Kidney (tissue), 14 donors: Measurements from ENCODE around the gene NLRP7. TPM values are rescaled to one million over a fixed set of nuclear protein-coding genes. Genes with fewer than 3 reads are reported as not detected.

Experiments used
- DNase-seq, 5 donors: peaks; one replicate each; pipeline ENCODE4 v3.0.0-alpha.2; 2013 to 2020
- FAIRE-seq: peaks from 2 replicates; lab custom pipeline; 2012; peaks lifted over from hg19 to GRCh38; lab: Jason Lieb, UNC
- H3K27ac ChIP-seq, 2 donors: one replicate each; pipeline ENCODE4 v1.7.0; 2013; ENCODE audit warnings: low read depth in 2 of 2, low read length in 2 of 2, inconsistent platforms in 1 of 2
- H3K27me3 ChIP-seq: one replicate; pipeline ENCODE4 v1.7.1; 2013; ENCODE audit warnings: low read length, inconsistent platforms; ENCODE audit not compliant: control insufficient read depth, insufficient read depth
- H3K36me3 ChIP-seq, 3 donors: one replicate each; pipeline versions ENCODE4 v1.7.0 to v1.7.1; 2013; ENCODE audit warnings: low read length in 3 of 3, control low read depth in 1 of 3, inconsistent platforms in 1 of 3; ENCODE audit not compliant: insufficient read depth in 3 of 3, control insufficient read depth in 2 of 3
- H3K4me1 ChIP-seq, 3 donors: one replicate each; pipeline versions ENCODE4 v1.7.0 to v1.7.1; 2013; ENCODE audit warnings: low read length in 3 of 3, inconsistent platforms in 1 of 3, low read depth in 1 of 3; ENCODE audit not compliant: control insufficient read depth in 2 of 3, insufficient read depth in 2 of 3
- H3K4me3 ChIP-seq, 3 donors: one replicate each; pipeline versions ENCODE4 v1.7.0 to v1.8.1; 2013; ENCODE audit warnings: low read length in 3 of 3, control low read depth in 1 of 3, inconsistent platforms in 1 of 3
- H3K9ac ChIP-seq, 3 donors: one replicate each; pipeline versions ENCODE4 v1.7.0 to v1.7.1; 2013; ENCODE audit warnings: low read length in 3 of 3, control low read depth in 1 of 3, inconsistent platforms in 1 of 3
- H3K9me3 ChIP-seq, 3 donors: one replicate each; pipeline versions ENCODE4 v1.7.0 to v1.7.1; 2013; ENCODE audit warnings: low read length in 3 of 3, control low read depth in 1 of 3, inconsistent platforms in 1 of 3; ENCODE audit not compliant: control insufficient read depth in 2 of 3, insufficient read depth in 1 of 3
- intact Hi-C: fragments of 100-400 bp; cut with DNase I; formaldehyde crosslinking; loops from one replicate; pipeline ENCODE4 v1.11.1; 2022
- polyA plus RNA-seq: library from polyadenylated mRNA; stranded (reverse); fragments of 350-450 nt; fragmentation: Illumina TruSeq; extraction: RNeasy Lipid Tissue Mini Kit (QIAGEN cat#74804); gene quantifications from one replicate; pipeline ENCODE4 v1.2.3, GENCODE V29; 2014; ENCODE audit warnings: low read depth, low replicate concordance; ENCODE audit not compliant: insufficient read depth
- total RNA-seq: library from RNA; stranded (reverse); fragmentation: NEBNext Ultra II Directional; extraction: Animal tissue kit (Norgen Biotek cat#: 25700); gene quantifications from one replicate; pipeline ENCODE4 v1.2.1, GENCODE V29; 2021
- TF ChIP-seq, protein P1 (sequence below): IDR thresholded peaks from 3 replicates; pipeline ENCODE4 v1.5.1; 2012; ENCODE audit warnings: mild to moderate bottlenecking, moderate library complexity, borderline replicate concordance; ENCODE audit not compliant: insufficient read depth; ENCODE audit errors: extremely low read depth
- donor health status: control.
- donor health status: control.
- donor health status: control.
- donor health status: control.
- donor health status: control.
- donor health status: DM: yes; HTN: yes; CAD: no.
- donor health status: Normal renal cell carcinoma (clear cell type).

NLRP7 gene
- total and polyA plus RNA-seq, 2 donors from 2014 or later = 0.16 TPM; not detected in 1

DNA sequence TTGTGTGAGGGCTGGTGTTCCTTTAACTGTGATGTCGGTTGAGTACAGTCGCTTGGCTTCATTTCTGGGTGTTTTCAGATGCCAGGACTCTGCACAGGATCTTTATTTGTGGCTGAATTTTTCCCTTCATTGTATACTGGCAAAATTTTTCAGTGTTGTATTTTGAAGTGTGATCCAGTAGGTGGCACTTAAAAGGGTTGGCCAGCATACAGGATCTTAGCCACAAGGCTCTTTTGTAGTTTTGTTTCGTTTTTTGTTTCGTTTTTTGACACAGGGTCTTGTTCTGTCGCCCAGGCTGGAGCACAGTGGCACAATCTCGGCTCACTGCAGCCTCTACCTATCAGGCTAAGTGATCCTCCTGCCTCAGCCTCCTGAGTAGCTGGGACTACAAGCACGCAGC is 64.6 kb downstream of the NLRP7 start:
- DNase-seq (no peak), FAIRE-seq (no peak)
- Histone ChIP-seq H3K4me3 (no peak overlapping the region), H3K36me3 (no peaks in the 10 kb centered on the region), H3K9me3 (no peaks in the 10 kb centered on the region), H3K4me1 (no peaks in the 10 kb centered on the region), H3K27me3 (no peaks in the 10 kb centered on the region), H3K27ac (no peak overlapping the region), H3K9ac (no peak overlapping the region)
- TF ChIP-seq, protein P1, sequence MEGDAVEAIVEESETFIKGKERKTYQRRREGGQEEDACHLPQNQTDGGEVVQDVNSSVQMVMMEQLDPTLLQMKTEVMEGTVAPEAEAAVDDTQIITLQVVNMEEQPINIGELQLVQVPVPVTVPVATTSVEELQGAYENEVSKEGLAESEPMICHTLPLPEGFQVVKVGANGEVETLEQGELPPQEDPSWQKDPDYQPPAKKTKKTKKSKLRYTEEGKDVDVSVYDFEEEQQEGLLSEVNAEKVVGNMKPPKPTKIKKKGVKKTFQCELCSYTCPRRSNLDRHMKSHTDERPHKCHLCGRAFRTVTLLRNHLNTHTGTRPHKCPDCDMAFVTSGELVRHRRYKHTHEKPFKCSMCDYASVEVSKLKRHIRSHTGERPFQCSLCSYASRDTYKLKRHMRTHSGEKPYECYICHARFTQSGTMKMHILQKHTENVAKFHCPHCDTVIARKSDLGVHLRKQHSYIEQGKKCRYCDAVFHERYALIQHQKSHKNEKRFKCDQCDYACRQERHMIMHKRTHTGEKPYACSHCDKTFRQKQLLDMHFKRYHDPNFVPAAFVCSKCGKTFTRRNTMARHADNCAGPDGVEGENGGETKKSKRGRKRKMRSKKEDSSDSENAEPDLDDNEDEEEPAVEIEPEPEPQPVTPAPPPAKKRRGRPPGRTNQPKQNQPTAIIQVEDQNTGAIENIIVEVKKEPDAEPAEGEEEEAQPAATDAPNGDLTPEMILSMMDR = no peak
- intact Hi-C loops = no loop called here

DNA sequence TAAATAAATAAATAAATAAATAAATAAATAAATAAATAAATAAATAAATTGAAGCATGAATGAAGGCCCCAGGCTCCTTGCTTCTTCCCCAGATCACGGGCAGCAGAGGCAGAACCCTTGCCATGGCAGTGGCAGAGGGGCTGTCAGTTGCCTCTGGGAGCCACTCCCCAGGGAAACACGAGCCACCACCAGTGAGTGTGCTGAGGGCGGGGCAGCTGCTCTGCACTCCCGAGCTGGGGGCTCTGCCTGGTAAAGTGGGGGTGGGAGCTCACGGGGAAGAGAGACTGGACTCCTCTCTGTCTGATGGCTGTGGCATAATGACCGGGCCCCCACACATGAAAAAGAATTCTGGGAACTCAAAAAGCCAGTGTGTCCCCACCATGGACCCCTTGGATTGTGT is 65.4 kb downstream of the NLRP7 start:
- intact Hi-C loops = no loop called here

DNA sequence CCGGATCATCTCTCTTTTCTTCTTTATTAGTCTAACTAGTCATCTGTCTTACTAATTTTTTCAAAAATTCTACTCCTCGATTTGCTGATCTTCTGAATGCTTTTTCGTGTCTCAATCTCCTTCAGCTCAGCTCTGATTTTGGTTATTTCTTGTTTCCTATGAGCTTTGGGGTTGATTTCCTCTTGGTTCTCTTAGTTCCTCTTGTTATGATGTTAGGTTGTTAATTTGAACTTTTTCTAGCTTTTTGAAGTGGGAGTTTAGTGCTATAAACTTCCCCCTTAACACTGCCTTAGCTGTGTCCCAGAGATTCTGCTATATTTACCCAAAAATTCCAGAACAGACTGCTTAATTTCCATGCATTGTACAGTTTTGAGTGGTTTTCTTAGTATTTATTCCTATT is 69.9 kb downstream of the NLRP7 start:
- H3K36me3 ChIP-seq = no peaks in the 10 kb centered on the region
- no peak for DNase-seq
- no peaks in the 10 kb centered on the region for H3K9me3 ChIP-seq
- no peaks in the 10 kb centered on the region for H3K4me1 ChIP-seq
- FAIRE-seq = no peak
- H3K4me3 ChIP-seq = no peak overlapping the region
- no peaks in the 10 kb centered on the region for H3K27me3 ChIP-seq
- no peak overlapping the region for H3K9ac ChIP-seq
- H3K27ac ChIP-seq = no peak overlapping the region
- intact Hi-C loops = no loop called here
- TF ChIP-seq, protein P1 = no peak

More for the DNA sequence above, 65.4 kb downstream of the NLRP7 start:
- Histone ChIP-seq H3K27ac (no peak overlapping the region), H3K27me3 (no peaks in the 10 kb centered on the region), H3K9ac (no peak overlapping the region), H3K9me3 (no peaks in the 10 kb centered on the region), H3K36me3 (no peaks in the 10 kb centered on the region), H3K4me1 (no peaks in the 10 kb centered on the region), H3K4me3 (no peak overlapping the region)
- TF ChIP-seq, protein P1 = no peak
- FAIRE-seq (no peak), DNase-seq (no peak)

DNA sequence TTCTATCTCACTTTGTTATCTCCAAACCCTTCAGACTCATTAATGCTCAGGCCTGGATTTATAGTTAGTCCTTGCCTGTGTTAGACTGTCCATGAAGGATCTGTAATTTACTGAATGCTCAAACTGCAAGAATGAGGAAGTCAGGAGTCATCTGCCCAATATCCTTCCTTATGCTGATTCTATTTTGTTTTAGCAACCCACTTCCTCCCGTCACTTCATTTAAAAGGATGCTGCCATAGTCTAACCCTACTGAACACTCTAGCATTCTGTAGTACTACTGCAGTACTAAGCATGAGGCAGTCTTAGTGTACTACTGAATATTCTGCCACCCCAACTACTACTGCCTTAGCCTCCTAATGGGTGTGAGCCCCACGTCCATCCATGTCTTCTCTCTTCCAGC is 71.8 kb downstream of the NLRP7 start:
- no peaks in the 10 kb centered on the region for H3K36me3 ChIP-seq
- FAIRE-seq (no peak), DNase-seq (no peak)
- H3K9ac ChIP-seq = no peak overlapping the region
- H3K4me1 ChIP-seq = no peaks in the 10 kb centered on the region
- intact Hi-C loops = no loop called here
- TF ChIP-seq, protein P1 = no peak
- H3K27me3 ChIP-seq = no peaks in the 10 kb centered on the region
- no peak overlapping the region for H3K4me3 ChIP-seq
- H3K9me3 ChIP-seq = no peaks in the 10 kb centered on the region
- no peak overlapping the region for H3K27ac ChIP-seq
